GM23248 (cell line): Measurements from ENCODE around the gene AQP7. TPM values are rescaled to one million over a fixed set of nuclear protein-coding genes. Genes with fewer than 3 reads are reported as not detected.
"Not testable (repeated sequence)": the region's sequence is repeated elsewhere in the genome, so short reads cannot be mapped to it uniquely, and the experiment has no call there.

ENCODE experiments used
- DNase-seq: peaks from one replicate; pipeline ENCODE4 v3.0.0-alpha.2; 2015
- H2AFZ ChIP-seq: fragments of 200-600 bp; sonication (generic); 2 replicates; pipeline ENCODE4 v1.6.1; 2016; ENCODE audit warnings: antibody characterized with exemption
- H3F3A ChIP-seq: fragments of 200-600 bp; sonication (generic); 2 replicates; pipeline ENCODE4 v1.6.1; 2016; ENCODE audit warnings: mild to moderate bottlenecking, antibody characterized with exemption, mixed run types; ENCODE audit not compliant: insufficient read depth
- H3K27ac ChIP-seq: fragments of 200-600 bp; sonication (generic); 2 replicates; pipeline ENCODE4 v1.5.1; 2016; ENCODE audit warnings: mild to moderate bottlenecking
- H3K27me3 ChIP-seq: fragments of 200-600 bp; sonication (generic); replicated peaks from 2 replicates; pipeline ENCODE4 v1.6.1; 2016; ENCODE audit warnings: mild to moderate bottlenecking; ENCODE audit not compliant: insufficient read depth
- H3K36me3 ChIP-seq: fragments of 200-600 bp; sonication (generic); 2 replicates; pipeline ENCODE4 v1.6.1; 2016; ENCODE audit warnings: low read depth, mild to moderate bottlenecking
- H3K4me1 ChIP-seq: fragments of 200-600 bp; sonication (generic); 2 replicates; pipeline ENCODE4 v1.6.1; 2016; ENCODE audit warnings: mild to moderate bottlenecking; ENCODE audit not compliant: insufficient read depth
- H3K4me2 ChIP-seq: fragments of 200-600 bp; sonication (generic); one replicate; pipeline ENCODE4 v1.6.1; 2016; ENCODE audit warnings: mild to moderate bottlenecking; ENCODE audit not compliant: unreplicated experiment
- H3K4me3 ChIP-seq: fragments of 200-600 bp; sonication (generic); 2 replicates; pipeline ENCODE4 v1.5.1; 2016; ENCODE audit warnings: mild to moderate bottlenecking
- H3K79me2 ChIP-seq: fragments of 200-600 bp; sonication (generic); 2 replicates; pipeline ENCODE4 v1.6.1; 2016; ENCODE audit warnings: mild to moderate bottlenecking; ENCODE audit not compliant: insufficient read depth
- H3K9ac ChIP-seq: fragments of 200-600 bp; sonication (generic); 2 replicates; pipeline ENCODE4 v1.6.1; 2016; ENCODE audit warnings: mild to moderate bottlenecking
- H3K9me2 ChIP-seq: fragments of 200-600 bp; sonication (generic); 2 replicates; pipeline ENCODE4 v1.6.1; 2016; ENCODE audit warnings: mixed run types, mild to moderate bottlenecking, moderate library complexity; ENCODE audit not compliant: insufficient read depth
- H3K9me3 ChIP-seq: fragments of 200-600 bp; sonication (generic); one replicate; pipeline ENCODE4 v1.6.1; 2017; ENCODE audit warnings: low read depth
- H4K20me1 ChIP-seq: fragments of 200-600 bp; sonication (generic); 2 replicates; pipeline ENCODE4 v1.6.0; 2016; ENCODE audit not compliant: insufficient read depth
- EZH2 ChIP-seq: fragments of 200-600 bp; sonication (generic); IDR thresholded peaks from 2 replicates; pipeline ENCODE4 v1.6.1; 2018; ENCODE audit warnings: antibody characterized with exemption, mild to moderate bottlenecking; ENCODE audit not compliant: insufficient read depth, poor library complexity, severe bottlenecking
- EZH2phosphoT487 ChIP-seq: fragments of 200-600 bp; sonication (generic); IDR thresholded peaks from 2 replicates; pipeline ENCODE4 v1.6.1; 2018; ENCODE audit warnings: antibody characterized with exemption, moderate library complexity, mild to moderate bottlenecking, low read depth; ENCODE audit not compliant: insufficient read depth
- WGBS, 2 experiments: methylation state at CpG; one replicate each; pipeline ENCODE4 v1.1.6; 2015 to 2017; ENCODE audit warnings: low lambda C conversion rate in 2 of 2, low coverage in 1 of 2; ENCODE audit errors: missing lambda C conversion rate in 2 of 2; 5-methylcytosine and 5-hydroxymethylcytosine counted together
- in situ Hi-C: fragments of 300-500 bp; cut with MboI; formaldehyde crosslinking; loops from 2 replicates; pipeline ENCODE4 v1.15.0; 2020
- polyA plus RNA-seq: library from polyadenylated mRNA; unstranded; fragments of >200 nt; fragmentation: Nextera tagmentation; extraction: Ambion mirVana; gene quantifications from 2 replicates; pipeline ENCODE4 v1.2.1, GENCODE V29; 2016
- total RNA-seq: library from RNA; depleted of rRNA; stranded (reverse); fragments of >200 nt; shearing (Covaris generic); gene quantifications from 2 replicates; pipeline ENCODE4 v1.2.3, GENCODE V29; 2014

Gene AQP7
- total and polyA plus RNA-seq, 2 experiments from 2014 or later: not detected

DNA sequence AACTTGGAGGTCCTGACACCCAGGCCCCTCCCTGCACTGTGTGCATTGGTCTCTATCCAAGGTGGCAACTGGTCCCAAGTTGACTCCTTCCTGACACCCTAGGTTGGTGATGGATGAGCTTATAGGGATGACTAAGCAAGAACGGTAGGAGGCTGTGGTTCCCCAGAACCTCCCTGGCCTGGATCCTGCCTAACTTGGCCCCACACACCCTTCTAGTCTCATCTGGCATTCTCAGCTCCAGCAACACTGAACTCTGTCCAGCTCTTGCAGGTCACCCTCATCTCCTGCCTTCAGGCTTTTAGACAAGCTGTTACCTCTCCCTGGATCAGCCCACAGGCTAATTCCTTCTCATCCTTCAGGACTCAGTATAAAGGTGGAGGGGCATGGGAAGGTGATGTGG lies 28.6 kb upstream of the AQP7 start:
- in situ Hi-C loops: no loop called here
- Histone ChIP-seq H3K4me3 (no peak overlapping the region), H3K79me2 (no peaks in the 10 kb centered on the region)

GRCh38 chr9:33429256-33429985 lies 27.1 kb upstream of the AQP7 start:
- Histone ChIP-seq H3K36me3 (no peaks in the 10 kb centered on the region), H2AFZ (no peak overlapping the region), H3K4me2 (no peak overlapping the region), H4K20me1 (no peaks in the 10 kb centered on the region), H3K9ac (no peak overlapping the region), H3K9me3 (no peaks in the 10 kb centered on the region), H3K4me1 (peaks cover 10% of the 10 kb centered on the region), H3F3A (peaks cover 13% of the 10 kb centered on the region; the same call in 1 of the 2 replicates), H3K79me2 (no peaks in the 10 kb centered on the region), H3K4me3 (no peak overlapping the region), H3K27me3 (no peaks in the 10 kb centered on the region), H3K27ac (no peak overlapping the region), H3K9me2 (no peaks in the 10 kb centered on the region)
- WGBS, 2 experiments: 53 to 62% methylated on average over 3 of the region's 3 CpGs
- DNase-seq: peak; percentile 35
- in situ Hi-C loops: no loop called here
- TF ChIP-seq EZH2phosphoT487 (no peak), EZH2 (no peak)

More for the DNA sequence above, 28.6 kb upstream of the AQP7 start:
- H3K27me3 ChIP-seq: peaks cover under 1% of the 10 kb centered on the region; the same call in 1 of the 2 replicates
- H3F3A ChIP-seq: 0 out of 2 replicates have a peak, but pooled peaks cover 8% of the 10 kb centered on the region
- DNase-seq: peak; percentile 44
- H3K4me2 ChIP-seq: no peak overlapping the region
- H3K9me2 ChIP-seq: no peaks in the 10 kb centered on the region
- no peak overlapping the region for H3K9ac ChIP-seq
- H2AFZ ChIP-seq: no peak overlapping the region
- peaks cover 5% of the 10 kb centered on the region; the same call in 1 of the 2 replicates for H3K4me1 ChIP-seq
- H3K9me3 ChIP-seq: no peaks in the 10 kb centered on the region
- no peaks in the 10 kb centered on the region for H4K20me1 ChIP-seq
- no peak overlapping the region for H3K27ac ChIP-seq
- no peak for TF ChIP-seq EZH2phosphoT487
- TF ChIP-seq EZH2: no peak
- no peaks in the 10 kb centered on the region for H3K36me3 ChIP-seq
- WGBS, 2 experiments: 0 to 13% methylated on average over 1 of the region's 1 CpG

DNA sequence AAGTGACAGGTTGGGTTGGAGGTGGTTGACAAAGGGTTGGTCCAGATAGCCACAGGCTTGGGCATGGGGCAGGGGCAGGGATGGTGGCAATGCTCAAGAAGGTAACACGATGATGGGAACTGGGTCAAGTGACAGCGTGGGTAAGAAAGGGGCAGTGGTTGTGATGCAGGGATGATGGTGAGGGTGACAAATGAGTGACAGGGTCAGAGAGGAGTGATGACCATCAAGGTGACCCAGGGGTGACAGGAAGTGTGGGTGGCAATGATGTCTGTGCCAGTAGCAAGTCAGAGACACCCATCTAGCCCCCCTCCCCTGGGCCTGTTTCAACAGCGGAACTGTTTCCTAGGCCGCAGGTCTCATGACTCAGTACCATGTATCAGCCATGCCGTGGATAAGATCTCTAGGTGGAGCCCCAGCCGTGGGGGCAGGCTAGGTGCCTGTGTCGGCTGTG lies 24.5 kb upstream of the AQP7 start:
- peaks cover 10% of the 10 kb centered on the region for H3K4me1 ChIP-seq
- TF ChIP-seq EZH2 (no peak), EZH2phosphoT487 (no peak)
- in situ Hi-C loops: no loop called here

GRCh38 chr9:33425128-33425533 lies 22.8 kb upstream of the AQP7 start:
- Histone ChIP-seq H3K27me3 (no peaks in the 10 kb centered on the region), H4K20me1 (no peaks in the 10 kb centered on the region), H2AFZ (no peak overlapping the region), H3K79me2 (no peaks in the 10 kb centered on the region), H3K4me3 (no peak overlapping the region), H3K4me1 (peaks cover 5% of the 10 kb centered on the region; the same call in 1 of the 2 replicates), H3K9me3 (no peaks in the 10 kb centered on the region), H3K36me3 (no peaks in the 10 kb centered on the region), H3K27ac (no peak overlapping the region), H3F3A (peaks cover 13% of the 10 kb centered on the region; the same call in 1 of the 2 replicates), H3K9me2 (no peaks in the 10 kb centered on the region), H3K4me2 (no peak overlapping the region), H3K9ac (no peak overlapping the region)
- in situ Hi-C loops: no loop called here
- 64 to 67% methylated on average over 4 of the region's 4 CpGs for WGBS, 2 experiments
- DNase-seq: peak; percentile 52
- TF ChIP-seq EZH2phosphoT487 (no peak), EZH2 (no peak)

More for the DNA sequence above, 24.5 kb upstream of the AQP7 start:
- no peaks in the 10 kb centered on the region for H4K20me1 ChIP-seq
- no peaks in the 10 kb centered on the region for H3K27me3 ChIP-seq
- no peaks in the 10 kb centered on the region for H3K36me3 ChIP-seq
- peaks cover 13% of the 10 kb centered on the region; the same call in 1 of the 2 replicates for H3F3A ChIP-seq
- H3K9me3 ChIP-seq: no peaks in the 10 kb centered on the region
- no peak overlapping the region for H3K9ac ChIP-seq
- no peak overlapping the region for H2AFZ ChIP-seq
- WGBS, 2 experiments: 88 to 91% methylated on average over 7 of the region's 7 CpGs
- no peaks in the 10 kb centered on the region for H3K9me2 ChIP-seq
- H3K4me3 ChIP-seq: no peak overlapping the region
- no peaks in the 10 kb centered on the region for H3K79me2 ChIP-seq
- no peak for DNase-seq
- H3K4me2 ChIP-seq: no peak overlapping the region
- no peak overlapping the region for H3K27ac ChIP-seq

- in situ Hi-C loops: not testable (repeated sequence)
- 83 to 86% methylated on average over 6 of the region's 6 CpGs for WGBS, 2 experiments
Measured at GRCh38 chr9:33424492-33424891, 22.1 kb upstream of the AQP7 start.

DNA sequence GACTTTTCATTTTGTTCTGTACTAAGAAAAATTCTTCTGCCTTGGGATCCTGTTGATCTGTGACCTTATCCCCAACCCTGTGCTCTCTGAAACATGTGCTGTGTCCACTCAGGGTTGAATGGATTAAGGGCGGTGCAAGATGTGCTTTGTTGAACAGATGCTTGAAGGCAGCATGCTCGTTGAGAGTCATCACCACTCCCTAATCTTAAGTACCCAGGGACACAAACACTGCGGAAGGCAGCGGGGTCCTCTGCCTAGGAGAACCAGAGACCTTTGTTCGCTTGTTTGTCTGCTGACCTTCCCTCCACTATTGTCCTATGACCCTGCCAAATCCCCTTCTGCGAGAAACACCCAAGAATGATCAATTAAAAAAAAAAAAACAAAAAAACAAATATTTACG lies 21.7 kb upstream of the AQP7 start:
- DNase-seq, H3K79me2 ChIP-seq, H3K27me3 ChIP-seq, H3K9me2 ChIP-seq, H3K27ac ChIP-seq, H3K36me3 ChIP-seq, H3K9me3 ChIP-seq, H3F3A ChIP-seq, H4K20me1 ChIP-seq, H3K4me2 ChIP-seq, H3K9ac ChIP-seq, H3K4me3 ChIP-seq, H3K4me1 ChIP-seq, in situ Hi-C loops, H2AFZ ChIP-seq: not testable (repeated sequence)
- WGBS, 2 experiments: 59 to 79% methylated on average over 4 to 7 of the region's 7 CpGs

More at GRCh38 chr9:33424492-33424891, 22.1 kb upstream of the AQP7 start:
- H3K4me1 ChIP-seq, H3K36me3 ChIP-seq, H2AFZ ChIP-seq, DNase-seq, H3K27me3 ChIP-seq, H3K9ac ChIP-seq, H3K27ac ChIP-seq, H4K20me1 ChIP-seq, H3K9me2 ChIP-seq, H3K79me2 ChIP-seq, H3K4me2 ChIP-seq, H3K9me3 ChIP-seq, H3F3A ChIP-seq, H3K4me3 ChIP-seq: not testable (repeated sequence)
